Measurements from ENCODE around the gene ZNF213.

The ZNF213 gene

GRCh38 chr16:3101841-3102470 lies 32.9 kb upstream of the ZNF213 start:
- no peak for DNase-seq

GRCh38 chr16:3106205-3106928 lies 28.5 kb upstream of the ZNF213 start:
- DNase-seq: peak; percentile 65 to 84

- DNase-seq: peak in 1 of 2 experiments; percentile 71
Observed at GRCh38 chr16:3112058-3112880, 22.6 kb upstream of the ZNF213 start, which contains the start of gene ZNF205. ZNF205 (plus strand) TSS chr16:3112586; CDS start chr16:3113431, 845 bp downstream.

- no peak for DNase-seq
Observed at GRCh38 chr16:3112881-3113574, 21.8 kb upstream of the ZNF213 start.

GRCh38 chr16:3113765-3114479 lies 20.9 kb upstream of the ZNF213 start:
- no peak for DNase-seq

GRCh38 chr16:3115003-3115402 lies 19.8 kb upstream of the ZNF213 start:
- DNase-seq: no peak

GRCh38 chr16:3115561-3115960 lies 19.3 kb upstream of the ZNF213 start:
- no peak for DNase-seq

- no peak for DNase-seq
Observed at GRCh38 chr16:3118204-3118790, 16.5 kb upstream of the ZNF213 start.

- no peak for DNase-seq
Observed at GRCh38 chr16:3118846-3119245, 16.0 kb upstream of the ZNF213 start.

GRCh38 chr16:3119286-3119685 lies 15.5 kb upstream of the ZNF213 start:
- no peak for DNase-seq

- no peak for DNase-seq
Observed at GRCh38 chr16:3119701-3120408, 15.0 kb upstream of the ZNF213 start.

GRCh38 chr16:3120435-3120834 lies 14.4 kb upstream of the ZNF213 start:
- no peak for DNase-seq

GRCh38 chr16:3121851-3122467 lies 12.9 kb upstream of the ZNF213 start:
- DNase-seq: no peak

GRCh38 chr16:3122926-3123570 lies 11.8 kb upstream of the ZNF213 start:
- no peak for DNase-seq

- DNase-seq: peak in 1 of 2 experiments; percentile 84
Observed at GRCh38 chr16:3123986-3124886, 10.6 kb upstream of the ZNF213 start.

GRCh38 chr16:3127745-3128144 lies 7.1 kb upstream of the ZNF213 start:
- peak in 1 of 2 experiments; percentile 30 for DNase-seq

- DNase-seq: peak; percentile 64 to 84
Observed at GRCh38 chr16:3129137-3130131, 5.4 kb upstream of the ZNF213 start.
